DMS153 (cell line): ENCODE measurements around the gene ALK.

ENCODE experiments used
- DNase-seq: peaks from one replicate; lab custom pipeline; 2025; lab: John Stamatoyannopoulos, UW

ALK gene

DNA sequence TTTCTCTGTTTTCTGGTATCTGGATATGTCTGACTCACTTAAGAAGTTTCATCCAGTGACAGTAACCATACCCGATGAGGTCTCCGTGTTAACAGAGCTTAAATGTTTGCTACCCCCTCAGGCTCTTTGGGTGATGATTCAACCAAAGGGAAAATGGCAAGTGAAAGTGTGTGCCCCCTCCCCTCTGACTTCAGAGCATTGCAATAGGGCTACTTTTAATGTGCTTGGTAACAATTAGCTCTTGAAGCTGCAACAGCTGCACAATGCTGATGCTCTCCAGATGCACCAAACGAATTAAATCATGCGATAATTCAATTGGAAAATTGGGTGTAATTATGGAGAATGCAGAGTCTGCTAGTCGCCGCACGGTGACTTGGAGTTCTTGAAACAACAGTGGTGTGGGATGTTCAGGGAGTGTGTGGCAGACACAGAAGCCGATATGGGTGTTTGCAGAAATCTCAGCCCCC, 270.7 kb downstream of the ALK start:
- no peak for DNase-seq

DNA sequence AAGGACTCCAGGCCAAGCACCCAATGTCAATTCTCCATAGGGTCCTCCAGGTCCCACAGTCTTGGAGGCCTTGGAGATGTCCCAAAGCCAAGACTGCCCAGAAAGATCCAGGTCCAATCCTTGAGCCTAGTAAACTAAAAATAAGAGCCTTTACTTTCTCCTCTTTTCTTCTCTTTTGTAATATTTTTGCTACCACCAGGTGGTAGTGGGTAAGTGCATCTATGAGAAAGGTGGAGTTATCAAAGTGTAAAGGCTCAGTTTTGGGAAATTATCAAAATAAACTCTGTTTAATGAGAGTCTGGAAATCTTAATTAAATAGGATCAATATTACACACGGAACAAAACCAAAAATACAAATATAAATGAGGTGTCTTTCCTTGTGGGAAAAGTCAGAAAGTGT, 276.4 kb downstream of the ALK start:
- no peak for DNase-seq

DNA sequence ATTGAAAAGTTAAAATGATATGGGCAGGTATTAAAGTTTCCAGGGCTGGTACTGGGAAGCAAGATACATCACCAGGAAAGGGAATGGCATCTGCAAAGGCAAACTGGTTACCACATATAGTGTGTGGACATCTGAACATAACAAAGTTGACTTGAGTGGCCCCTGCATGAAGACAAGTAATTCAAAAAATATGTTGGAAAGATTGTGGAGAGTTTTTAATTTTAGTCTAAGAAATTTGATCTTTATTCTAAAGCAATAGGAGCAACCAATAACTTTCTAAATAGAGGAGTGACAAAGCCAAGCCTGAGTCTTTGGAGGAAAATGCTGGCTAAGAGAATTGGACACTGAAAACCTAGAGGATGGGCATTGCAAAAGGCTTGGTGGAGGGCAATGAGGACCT, 278.2 kb downstream of the ALK start:
- DNase-seq: no peak

DNA sequence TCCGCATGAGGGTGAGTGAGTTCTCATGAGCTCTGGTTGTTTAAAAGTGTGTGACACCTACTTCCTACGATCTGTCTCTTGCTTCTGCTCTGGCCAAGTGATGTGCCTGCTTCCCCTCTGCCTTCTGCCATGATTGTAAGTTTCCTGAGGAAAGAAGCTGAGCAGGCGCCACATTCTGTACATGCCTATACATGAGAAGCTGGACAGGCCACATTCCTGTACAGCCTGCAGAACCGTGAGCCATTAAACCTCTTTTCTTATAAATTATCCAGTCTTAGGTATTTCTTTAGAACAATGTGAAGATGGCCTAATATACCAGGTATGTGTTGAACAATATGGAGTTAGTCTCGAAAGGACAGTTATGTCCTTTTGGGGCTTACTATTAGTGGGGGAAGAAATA, 281.0 kb downstream of the ALK start:
- no peak for DNase-seq

DNA sequence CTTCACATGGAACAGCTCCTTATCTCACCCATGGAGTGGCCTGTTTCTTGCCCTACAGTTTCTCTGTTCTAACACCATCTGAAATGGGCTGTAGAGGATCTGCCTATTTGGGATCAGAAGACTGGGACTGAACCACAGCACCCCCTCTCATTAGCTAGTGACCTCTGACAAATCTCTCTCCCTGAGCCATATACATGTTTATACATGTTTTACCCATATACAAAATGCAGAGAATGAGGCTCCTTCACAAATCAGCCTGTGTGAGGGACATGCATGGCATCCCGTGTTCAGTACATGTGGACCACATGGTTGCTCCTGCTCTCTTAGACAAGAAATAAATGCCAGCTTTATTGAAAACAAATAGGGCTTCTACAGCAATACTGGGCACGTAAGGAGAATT, 282.7 kb downstream of the ALK start:
- no peak for DNase-seq

DNA sequence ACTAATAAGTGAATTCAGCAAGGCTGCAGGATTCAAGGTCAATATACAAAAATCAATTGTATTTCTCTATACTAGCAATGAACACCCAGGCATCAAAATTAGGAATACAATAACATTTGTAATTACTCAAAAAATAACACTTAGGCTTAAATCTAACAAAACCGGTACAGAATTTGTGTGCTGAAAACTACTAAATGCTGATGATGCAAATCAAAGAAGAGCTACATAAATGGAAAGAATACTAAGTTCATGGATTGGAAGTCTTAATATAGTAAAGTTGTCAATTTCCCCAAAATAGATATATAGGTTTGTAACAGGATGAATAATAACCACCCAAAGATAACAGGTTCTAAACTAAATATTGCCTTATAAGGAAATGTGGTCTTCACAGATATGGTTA, 286.5 kb downstream of the ALK start:
- DNase-seq: no peak

DNA sequence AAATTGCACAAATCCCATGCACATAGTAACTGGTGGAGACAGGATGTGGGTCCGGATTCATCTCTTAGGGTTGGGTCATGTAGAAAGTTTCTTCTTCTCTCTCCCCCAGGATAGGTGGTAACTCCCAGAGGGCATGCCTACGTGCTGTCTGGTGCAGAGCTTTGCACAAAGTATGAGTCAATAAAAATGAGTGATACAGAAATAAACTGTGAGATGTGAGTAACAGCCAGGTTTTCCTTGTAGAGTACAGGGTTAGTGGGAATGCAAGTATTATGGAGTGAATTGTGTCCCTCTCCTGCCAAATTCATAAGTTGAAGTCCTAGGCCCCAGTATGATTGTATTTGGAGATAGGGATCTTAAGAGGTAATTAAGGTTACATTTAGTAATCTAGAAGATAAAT, 289.4 kb downstream of the ALK start:
- no peak for DNase-seq

DNA sequence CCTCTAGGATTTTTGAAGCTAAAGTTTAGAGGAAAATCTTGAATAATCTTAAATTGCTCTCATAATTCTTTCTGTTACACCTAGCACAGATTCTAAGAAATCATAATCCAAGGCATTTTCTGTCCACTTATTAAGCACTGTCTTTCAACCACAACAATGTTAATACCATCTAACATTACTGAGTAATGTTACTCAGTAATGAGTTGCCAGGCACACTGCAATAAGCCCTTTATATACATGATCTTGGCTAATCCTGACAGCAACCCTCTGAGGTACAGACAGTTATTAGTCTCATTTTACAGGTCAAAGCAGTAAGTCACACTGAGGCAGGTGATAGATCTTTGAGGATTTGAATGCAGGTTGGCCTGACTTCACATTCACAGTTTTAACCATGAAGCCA, 291.9 kb downstream of the ALK start:
- DNase-seq: no peak

DNA sequence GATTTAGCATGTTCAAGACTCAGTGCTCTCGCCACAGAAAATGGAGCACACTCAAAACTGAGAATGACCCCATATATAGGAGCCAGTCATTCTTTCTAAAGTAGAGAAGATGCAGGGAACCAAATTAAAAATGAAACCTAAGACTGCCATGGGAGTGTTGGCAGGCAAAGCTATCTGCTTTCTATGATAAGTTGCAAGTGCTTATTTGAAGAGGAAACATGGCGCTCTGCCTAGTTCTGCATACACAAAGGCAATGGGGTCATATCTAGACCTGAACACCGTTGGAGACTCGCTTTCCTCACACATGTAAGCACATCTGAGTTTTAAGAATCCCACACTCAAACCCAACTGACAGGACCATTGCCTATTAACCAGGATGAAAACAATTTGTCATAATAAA, 292.5 kb downstream of the ALK start:
- DNase-seq: peak; percentile 1

DNA sequence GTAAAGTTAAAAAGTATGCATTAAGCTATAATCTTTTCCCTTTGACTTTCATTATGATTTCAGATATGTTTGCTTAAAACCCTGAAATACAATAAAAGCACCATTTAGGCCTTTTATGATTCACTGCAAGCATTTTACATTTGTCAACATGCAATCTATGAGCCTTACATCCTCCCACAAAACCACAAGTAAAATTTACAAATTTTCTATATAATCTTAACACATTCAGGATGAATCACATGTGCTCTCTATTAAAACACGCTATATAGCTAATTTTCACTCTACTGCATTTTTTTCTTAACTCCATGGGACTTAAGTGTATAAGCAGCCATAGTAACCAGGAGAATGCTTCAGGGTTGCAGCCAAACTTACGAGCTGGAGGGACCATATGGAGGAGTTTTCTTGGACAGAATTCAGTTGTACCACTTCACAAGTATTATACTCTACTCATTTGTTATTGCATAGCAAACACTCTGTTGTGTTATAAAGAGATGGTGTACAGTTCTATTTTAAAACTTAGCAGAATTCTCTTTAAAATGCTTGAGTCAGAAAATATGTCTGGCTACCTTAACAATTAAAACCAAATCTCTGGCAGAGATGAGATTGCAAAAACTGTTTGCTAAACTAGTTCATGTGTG, 293.2 kb downstream of the ALK start:
- DNase-seq: no peak

DNA sequence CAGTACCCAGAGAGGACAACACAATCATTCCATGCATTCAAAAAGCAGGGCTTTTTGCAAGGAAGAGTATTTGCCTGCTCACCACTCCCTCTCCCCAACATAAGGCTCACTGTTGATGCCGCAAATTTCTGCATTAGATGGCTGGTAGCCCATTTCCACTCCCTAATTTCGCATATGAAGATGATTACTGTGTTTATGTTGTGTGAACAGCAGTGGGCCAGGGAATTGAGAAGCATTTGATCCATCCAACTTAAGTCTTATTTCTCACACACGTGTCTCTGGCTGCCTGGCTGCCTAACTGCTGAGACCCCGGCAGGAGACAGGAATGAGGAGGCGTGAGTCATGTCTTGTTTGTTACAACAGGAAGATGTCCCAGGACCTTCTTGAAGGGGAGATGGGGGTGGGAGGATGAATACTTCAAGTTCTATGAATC, 294.1 kb downstream of the ALK start:
- DNase-seq: no peak

DNA sequence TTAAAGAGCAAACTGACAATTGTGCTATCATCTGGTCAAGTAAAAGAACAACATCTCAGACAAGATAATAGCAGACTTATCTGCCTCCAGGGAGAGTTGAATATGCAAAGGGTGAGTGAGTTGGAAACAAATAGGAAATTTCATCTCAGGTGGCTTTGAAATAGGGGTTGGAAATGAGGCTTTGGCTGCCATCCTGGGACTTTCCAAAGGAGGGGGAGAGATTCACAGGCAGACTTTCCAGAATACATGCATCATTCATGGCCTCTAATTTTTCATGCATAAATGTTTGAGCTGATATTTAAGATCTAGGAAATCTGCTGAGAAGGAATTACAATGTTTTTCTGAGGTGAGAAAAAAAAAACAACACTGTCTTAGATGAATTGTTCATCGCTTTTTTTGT, 300.5 kb downstream of the ALK start:
- no peak for DNase-seq

DNA sequence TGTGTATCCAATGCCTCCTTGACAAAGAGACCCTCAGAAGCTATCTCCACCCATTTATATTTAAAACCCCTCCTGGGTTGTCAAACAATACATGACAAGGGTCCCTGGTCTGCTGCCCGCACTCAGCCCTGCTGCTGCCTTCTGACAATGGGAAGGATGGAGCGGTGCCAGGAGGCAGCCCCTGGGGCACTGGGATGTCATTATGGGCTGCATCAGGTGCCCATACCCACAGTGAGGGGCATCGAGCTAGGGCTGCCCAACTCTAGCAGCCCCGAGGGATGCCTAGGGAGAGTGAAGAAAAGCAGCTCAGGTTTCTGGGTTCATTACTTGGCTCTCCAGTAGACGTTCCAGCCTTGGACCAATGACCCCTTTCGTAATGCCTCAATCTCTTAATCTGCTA, 301.7 kb downstream of the ALK start:
- DNase-seq: no peak

DNA sequence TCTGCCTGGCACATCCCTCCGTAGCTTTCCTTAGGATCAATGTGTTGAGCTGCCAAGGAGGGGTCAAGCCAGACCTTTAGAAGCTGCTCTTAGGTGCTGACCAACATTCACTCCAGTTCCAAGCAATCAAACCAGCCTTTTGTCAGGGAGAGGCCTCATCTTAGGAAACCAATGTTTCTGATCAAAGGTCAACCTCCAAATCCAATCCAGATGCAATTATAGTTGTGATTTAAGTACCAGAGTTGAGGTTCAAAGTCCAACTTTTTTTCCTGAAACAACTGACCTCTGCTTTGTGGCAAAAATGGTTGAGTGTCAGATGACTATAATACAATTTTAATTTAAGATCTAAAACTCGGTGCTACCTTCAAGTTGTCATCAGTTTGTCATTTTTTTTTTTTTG, 303.4 kb downstream of the ALK start:
- DNase-seq: no peak

DNA sequence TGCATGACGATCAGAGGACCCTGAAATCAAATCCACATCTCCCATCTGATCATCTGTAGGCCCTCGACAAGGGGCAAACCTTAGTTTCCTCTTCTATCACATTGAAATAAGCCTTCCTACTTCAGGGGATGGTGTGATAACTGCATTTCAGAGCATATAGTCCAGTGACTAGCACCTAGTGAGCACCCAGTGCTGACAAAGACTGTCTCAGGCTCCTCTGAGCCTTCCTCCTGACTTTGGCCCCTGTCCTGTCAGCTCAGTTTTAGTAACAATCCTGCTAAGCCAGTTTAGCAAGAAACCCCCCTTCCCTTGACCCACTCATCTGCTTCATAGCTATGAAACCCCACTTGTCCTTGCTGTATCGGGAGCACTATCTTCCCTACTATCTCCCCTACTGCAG, 304.0 kb downstream of the ALK start:
- no peak for DNase-seq

DNA sequence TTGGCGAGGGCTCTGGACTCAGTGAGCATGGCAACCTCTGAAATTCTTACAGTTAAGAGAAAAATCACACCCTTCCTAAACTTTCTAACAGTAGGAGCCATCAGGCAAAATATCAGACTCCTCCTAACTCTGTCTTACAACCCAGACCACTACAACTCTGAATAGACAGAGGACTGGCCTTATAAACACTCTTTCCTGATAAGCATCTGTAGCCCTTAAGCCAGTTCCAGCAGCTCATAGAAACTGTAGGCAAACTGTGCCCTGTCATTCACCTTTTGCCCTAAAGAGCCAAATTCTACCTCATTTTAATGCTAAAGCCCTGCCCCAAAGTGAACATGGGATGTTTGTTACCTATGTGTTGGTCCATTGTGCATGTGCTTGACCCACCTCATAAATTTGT, 304.8 kb downstream of the ALK start:
- DNase-seq: no peak

DNA sequence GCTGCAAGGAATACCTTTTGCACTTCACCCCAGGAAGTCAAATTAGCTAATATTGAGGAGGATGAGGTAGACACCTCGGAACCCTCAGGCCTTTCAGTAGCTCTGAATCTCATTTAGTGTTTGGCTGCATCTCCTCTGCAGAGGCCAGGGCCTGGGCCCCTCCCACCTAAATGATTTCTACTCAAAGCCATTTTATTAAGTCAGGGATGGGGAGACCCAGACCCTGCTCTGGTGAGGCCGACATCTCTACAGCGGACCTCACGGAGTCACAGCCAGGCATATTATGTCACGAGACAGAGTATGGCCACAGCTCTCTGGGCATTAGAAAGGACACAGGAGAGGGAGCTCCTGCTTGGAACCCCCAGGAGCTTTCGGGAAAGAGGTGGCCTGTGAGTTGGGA, 305.5 kb downstream of the ALK start:
- no peak for DNase-seq

DNA sequence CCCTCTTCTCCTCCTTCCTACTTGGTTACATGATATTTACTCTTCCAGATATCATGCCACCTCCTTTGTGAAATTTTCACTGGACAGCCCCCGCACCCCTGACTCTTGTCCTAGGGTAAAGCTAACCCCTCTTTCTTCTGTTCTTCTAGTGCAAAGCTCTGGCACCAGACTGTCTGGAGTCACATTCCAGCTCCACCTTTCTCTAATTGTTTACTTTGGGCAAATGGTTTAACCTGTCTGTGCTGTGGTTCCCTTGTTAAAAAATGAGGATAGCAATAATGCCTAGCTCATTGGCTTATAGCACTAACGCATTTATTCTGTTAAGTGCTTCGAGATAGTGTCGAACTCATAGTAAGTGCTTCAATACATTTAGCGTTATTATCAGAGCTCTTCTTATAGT, 306.2 kb downstream of the ALK start:
- peak; percentile 25 for DNase-seq

DNA sequence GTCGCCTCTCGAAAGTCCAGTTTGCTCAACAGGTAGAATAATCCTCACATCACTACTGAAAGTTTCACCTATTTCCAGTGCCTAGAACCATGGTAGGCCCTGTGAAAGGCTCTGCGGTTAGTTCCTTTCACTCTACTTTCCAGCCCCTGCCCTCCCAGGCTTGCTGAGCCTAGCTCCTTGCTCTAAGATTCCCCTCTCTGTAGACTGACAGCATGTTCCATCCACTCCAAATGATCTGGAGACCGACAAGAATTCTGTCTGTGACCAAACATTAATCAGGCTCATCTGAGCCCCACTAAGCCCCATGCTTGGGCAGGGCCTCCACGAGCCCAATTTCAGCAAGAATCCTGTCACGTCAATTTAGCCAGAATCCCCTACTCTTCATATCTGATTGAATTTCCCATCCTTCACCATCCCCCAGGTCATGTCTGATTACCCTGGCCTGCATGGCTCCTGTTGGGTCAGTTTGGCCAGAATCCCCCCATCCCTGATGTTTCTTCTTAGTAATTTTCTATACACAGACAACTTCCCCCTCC, 307.0 kb downstream of the ALK start:
- DNase-seq: no peak

DNA sequence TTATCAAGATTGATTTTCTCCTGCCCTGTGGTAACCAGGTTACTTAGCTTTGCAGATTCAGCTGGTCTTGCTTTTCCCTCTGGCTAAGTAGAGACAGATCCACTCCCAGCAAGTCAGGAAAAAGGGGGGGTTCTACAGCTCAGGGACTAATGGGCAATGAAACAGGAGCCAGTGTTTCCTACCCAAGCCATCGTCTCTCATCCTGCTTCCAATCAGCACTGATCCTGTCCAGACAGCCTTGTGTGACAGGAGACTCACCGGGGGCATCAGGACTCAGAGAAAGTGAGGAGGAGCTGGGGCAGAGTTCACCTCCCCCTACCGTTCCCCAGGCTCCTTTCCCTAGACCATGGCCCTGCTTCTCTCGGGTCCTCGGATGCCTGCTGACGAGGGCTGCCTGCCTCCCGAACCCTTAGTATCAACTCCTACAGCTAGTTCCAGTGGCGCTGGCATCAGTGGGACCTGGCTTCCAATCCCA, 307.6 kb downstream of the ALK start:
- no peak for DNase-seq

DNA sequence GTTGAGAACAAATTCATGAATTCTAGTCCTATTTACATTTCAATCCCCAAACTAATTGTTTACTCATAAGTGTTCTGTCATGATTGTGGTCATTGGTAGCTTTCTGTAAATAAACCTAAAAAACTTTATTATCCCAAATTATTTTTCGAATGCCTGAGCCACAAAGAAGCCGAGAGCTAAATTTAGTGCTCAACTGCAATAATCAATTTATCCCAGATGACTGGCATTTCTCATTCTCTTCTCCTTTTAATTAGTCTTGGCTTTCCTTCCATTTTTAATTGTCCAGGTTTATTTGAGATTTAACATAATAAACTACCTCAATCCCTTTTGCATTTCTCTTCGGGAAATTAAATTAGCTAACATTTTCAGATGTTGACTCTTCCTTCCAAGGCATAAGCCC, 308.3 kb downstream of the ALK start:
- DNase-seq: no peak

DNA sequence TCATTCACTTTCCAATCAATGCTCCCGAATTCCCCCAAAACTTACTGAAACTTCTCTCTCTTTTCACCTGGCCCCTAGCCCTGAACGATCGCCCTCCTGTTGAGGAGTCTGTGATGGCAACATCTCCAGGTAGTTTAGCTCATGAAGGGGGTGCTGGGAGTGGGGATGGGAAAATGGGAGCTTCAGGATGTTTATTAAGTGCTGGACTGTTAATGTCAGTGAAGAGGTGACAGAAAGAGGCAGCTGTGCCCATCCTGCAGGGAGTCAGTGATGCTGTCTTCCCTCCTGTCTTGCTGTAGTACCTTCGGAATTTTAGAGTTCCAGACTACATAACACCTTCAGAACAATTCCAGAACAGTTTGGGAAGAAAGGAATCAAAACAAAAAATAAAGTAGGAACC, 308.8 kb downstream of the ALK start:
- DNase-seq: no peak

DNA sequence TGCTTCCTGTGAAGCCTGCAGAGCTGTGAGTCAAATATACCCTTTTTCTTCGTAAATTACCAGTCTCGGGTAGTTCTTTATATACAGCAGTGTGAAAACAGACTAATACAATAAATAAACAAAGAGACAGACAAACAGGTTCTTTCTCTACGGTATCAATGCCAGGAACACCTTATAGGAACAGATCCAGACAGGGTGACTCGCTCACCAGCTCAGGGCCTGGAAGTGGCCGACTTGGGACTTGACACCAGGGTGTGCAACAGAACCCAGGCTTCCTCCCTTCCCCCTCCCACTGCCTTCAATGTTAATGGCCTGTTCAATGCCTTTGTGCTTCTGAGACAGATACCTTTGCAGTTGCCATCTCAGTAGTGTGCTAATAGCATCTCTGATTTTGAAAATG, 309.5 kb downstream of the ALK start:
- no peak for DNase-seq

DNA sequence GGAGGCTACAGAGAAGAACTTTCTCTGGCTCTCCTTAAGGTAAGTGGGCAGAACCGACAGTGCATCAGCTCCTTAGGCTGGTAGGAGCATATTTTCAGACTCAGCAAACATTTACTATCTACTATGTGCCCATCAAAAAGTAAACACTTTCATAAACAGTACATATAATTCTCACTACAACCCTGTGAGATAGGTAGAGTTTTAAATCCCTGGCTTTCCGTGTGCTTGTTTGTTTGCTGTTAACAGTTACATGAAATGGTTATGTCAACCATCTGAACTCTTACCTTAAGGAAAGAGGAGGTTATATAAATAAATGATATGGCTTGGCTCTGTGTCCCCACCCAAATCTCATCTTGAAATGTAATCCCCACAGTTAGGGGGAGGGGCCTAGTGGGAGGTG, 310.1 kb downstream of the ALK start:
- no peak for DNase-seq
